Activated CD4-positive, alpha-beta T cell treated with anti-CD3 and anti-CD28 coated beads for 1 hour (primary cell): ENCODE results near the gene OXLD1.

ENCODE experiments used
- DNase-seq: peaks from one replicate; pipeline ENCODE4 v3.0.0-alpha.2; 2020

Gene OXLD1

DNA sequence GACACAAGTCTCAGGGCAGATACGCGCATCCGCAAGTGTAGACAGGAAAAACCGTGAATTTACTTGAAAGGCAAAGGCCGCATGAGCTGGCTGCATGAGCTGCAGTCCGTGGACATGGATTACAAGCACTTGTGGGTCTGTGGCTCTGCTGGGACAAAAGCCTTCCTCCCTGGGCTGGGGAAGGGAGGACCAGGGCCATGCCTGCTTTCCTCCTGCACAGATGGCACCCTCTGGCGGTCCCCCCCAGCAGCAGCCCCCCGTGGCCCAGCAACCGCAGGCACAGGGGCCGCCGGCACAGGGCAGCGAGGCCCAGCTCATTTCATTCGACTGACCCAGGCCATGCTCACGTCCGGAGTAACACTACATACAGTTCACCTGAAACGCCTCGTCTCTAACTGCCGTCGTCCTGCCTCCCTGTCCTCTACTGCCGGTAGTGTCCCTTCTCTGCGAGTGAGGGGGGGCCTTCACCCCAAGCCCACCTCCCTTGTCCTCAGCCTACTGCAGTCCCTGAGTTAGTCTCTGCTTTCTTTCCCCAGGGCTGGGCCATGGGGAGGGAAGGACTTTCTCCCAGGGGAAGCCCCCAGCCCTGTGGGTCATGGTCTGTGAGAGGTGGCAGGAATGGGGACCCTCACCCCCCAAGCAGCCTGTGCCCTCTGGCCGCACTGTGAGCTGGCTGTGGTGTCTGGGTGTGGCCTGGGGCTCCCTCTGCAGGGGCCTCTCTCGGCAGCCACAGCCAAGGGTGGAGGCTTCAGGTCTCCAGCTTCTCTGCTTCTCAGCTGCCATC is 35.1 kb upstream of the OXLD1 start:
- DNase-seq, result no peak

DNA sequence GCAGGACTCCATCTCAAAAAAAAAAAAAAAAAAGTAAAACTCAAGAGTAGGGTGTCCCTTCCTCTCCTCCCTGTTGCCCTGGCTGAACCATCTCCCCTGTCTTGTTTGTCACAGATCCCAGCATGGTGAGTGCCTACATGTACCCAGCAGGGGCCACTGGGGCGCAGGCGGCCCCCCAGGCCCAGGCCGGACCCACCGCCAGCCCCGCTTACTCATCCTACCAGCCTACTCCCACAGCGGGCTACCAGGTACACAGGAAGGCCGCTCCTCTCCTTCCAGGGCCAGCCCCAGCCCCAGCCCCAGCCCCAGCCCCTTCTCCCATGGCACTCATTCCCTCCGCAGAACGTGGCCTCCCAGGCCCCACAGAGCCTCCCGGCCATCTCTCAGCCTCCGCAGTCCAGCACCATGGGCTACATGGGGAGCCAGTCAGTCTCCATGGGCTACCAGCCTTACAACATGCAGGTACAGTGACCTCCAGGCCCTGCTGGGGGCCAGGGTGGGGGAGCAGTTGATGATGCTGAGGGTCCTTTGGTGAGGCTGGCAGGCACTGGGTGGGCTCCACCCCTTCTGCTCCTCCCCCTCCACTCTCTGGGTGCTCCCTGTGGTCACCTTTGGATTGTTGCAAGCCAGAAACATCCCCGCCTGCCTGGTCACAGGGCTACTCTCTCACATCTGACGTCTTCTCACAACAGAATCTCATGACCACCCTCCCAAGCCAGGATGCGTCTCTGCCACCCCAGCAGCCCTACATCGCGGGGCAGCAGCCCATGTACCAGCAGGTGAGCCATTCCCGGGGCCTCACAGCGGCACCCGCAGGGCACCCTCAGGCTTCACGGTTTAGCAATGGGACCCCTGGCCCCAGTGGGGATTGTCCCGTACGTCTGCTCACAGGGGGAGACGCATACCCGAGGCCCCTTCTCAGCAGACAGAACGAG is 34.2 kb upstream of the OXLD1 start:
- DNase-seq, result no peak

DNA sequence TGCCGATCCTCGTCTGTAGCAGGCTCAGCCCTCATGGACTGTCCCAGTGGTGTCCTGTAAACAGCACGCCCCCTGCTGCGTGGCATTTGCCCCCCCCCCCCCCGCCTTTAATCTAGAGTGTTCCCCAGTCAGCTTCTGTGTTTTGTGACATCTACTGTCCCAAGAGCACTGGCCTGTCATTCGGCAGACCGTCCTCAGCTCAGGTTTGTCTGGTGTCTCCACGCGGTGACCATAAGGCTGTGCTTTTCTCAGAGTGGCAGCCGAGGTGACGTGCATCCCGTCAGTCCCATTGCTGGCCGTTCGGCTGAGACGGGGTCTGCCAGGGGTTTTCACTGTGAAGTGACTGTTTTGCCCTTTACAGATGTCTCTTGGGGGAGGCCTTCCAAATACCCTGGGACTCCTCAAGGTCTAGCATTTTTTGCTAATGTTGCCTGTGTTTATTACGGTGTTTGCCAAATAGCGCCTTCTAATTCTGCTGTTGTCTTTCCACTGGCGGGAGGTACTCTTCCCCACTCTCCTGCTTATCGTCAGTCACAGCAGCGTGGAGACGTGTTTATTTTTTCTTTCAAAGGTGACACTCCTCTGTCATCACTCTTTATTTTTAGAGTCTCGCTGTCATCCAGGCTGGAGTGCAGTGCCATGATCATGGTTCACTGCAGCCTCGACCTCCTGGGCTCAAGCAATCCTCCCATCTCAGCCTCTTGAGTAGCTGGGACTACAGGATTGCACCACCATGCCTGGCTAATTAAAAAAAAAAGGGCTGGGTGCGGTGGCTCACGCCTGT is 31.0 kb upstream of the OXLD1 start:
- no peak for DNase-seq

DNA sequence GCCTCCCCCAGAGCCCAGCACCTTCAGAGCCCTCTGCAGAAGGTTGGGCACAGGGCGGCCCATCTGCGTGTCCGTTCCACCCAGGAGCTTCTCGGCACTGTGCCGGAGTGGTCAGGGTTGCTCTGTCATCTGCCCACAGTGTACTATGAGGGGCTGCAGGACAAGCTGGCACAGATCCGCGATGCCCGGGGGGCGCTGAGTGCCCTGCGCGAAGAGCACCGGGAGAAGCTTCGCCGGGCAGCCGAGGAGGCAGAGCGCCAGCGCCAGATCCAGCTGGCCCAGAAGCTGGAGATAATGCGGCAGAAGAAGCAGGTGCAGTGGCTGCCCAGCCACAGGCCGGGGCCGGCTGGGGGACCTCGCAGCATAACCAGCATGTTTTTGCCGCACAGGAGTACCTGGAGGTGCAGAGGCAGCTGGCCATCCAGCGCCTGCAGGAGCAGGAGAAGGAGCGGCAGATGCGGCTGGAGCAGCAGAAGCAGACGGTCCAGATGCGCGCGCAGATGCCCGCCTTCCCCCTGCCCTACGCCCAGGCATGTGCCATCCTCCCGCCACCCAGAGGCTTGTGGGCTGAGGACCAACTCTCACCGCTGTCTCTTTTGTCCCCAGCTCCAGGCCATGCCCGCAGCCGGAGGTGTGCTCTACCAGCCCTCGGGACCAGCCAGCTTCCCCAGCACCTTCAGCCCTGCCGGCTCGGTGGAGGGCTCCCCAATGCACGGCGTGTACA is 30.0 kb upstream of the OXLD1 start:
- DNase-seq, result no peak

DNA sequence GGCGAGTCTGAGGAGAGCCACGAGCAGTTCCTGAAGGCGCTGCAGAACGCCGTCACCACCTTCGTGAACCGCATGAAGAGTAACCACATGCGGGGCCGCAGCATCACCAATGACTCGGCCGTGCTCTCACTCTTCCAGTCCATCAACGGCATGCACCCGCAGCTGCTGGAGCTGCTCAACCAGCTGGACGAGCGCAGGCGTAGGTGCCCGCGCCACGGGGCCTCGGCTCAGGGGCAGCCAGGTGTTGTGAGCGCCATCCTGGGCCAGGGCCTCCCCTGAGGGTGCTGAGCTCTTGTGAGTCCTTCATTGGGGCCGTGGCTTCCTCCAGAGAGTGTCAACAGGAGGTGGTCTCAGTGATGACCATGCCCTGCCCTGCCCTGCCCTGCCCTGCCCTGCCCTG is 29.4 kb upstream of the OXLD1 start:
- DNase-seq, result no peak

DNA sequence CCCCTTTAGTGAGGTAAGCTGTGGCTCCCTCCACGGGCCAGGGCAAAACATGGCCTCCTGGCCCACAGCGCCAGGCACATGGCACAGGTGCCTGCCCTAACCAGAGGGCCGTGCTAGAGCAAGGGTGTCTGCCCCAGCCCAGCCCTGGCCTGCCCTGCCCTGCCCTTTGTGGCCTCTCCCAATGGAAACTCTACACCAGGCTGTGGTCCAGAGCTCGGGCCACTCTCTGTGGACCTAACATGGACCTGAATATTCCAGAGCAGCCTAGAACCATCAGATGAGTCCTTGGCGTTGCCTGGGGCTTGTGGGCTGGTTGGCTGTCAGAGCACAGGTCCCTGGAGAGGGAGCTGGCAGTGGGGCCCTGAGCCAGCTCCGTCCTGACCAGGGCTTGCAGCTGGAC is 28.8 kb upstream of the OXLD1 start:
- no peak for DNase-seq

DNA sequence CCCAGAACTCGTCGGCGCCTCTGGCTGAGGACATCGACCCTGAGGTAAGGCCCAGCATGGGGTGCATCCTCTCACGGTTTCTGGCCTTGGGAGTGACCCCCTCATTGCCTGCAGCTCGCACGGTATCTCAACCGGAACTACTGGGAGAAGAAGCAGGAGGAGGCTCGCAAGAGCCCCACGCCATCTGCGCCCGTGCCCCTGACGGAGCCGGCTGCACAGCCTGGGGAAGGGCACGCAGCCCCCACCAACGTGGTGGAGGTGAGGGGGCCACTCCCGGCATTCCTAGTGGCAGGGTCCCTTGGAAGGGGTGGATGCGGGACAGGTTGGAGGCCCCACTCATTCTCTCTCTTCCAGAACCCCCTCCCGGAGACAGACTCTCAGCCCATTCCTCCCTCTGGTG is 28.4 kb upstream of the OXLD1 start:
- DNase-seq, result no peak

DNA sequence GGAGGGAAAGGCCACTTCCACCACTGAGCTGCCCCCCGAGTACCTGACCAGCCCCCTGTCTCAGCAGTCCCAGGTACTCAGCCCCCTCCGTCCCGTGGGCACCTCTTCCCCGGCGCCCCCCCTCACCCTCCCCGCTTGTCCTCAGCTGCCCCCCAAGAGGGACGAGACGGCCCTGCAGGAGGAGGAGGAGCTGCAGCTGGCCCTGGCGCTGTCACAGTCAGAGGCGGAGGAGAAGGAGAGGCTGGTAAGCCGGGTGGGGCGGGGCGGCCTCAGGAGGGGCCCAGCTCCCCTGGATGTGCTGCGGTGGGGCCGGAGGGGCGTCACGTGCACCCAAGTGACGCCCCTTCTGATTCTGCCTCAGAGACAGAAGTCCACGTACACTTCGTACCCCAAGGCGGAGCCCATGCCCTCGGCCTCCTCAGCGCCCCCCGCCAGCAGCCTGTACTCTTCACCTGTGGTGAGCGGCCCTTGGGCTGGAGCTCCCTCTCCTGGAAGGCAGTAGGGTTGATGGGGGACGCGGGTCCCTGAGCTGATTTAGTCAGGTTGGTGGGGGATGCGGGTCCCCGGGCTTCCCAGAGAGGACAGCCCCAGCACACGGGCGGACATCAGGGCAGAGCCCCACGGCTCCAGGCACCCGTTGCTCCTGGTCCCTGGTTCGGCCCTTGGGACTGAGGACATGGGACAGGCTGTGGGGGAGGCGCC is 27.3 kb upstream of the OXLD1 start:
- DNase-seq, result no peak

DNA sequence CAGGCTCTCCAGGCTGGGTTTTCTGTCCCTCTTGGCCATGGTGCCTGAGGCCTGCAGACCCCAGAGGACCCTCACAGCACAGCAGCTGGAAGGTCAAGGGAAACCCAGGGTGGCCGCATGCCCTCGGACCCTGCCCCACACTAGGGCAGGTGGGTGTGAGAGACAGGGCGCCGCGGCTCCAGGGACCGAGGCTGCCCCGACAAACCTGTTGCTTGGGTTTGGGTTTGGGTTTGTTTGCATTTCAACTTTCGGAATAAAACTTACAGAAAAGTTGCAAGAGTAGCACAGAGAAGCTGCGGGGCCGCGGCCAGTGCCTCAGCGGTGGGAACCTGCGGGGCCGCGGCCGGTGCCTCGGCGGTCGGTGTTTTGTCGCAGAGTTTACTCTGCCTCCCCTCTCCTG is 25.2 kb upstream of the OXLD1 start:
- DNase-seq, result no peak

DNA sequence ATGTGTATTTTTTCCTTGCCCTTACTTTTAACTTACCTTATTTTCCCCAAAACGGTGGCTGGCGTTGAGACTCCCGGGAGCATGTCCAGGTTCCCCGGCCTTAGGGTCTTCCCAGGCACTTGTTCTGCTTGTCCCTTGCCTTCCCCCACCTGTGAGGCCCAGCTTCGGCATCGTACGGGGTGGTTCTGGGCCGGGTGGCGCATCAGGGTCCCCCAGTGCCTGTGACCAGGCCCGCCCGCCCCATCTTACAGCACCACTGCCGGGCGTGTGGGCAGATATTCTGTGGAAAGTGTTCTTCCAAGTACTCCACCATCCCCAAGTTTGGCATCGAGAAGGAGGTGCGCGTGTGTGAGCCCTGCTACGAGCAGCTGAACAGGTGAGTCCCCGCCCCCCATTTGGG is 24.8 kb upstream of the OXLD1 start:
- no peak for DNase-seq

DNA sequence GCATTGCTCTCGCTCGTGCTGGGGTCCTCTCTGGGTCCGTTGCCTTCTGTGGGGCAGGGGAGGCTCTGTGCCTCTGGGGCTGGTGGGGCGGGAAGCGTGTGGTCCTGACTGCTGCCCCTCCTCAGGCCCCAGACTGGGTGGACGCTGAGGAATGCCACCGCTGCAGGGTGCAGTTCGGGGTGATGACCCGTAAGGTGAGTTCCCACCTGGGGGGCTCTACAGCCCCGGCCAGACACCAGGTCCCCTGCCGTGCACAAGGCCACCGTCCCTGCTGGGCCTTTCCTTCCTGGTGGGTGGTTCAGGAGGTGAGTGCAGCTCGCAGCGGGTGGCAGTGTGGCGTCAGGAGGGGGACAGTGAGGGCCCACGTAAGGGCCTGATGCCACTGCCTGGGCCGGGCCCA is 24.1 kb upstream of the OXLD1 start:
- DNase-seq, result no peak

DNA sequence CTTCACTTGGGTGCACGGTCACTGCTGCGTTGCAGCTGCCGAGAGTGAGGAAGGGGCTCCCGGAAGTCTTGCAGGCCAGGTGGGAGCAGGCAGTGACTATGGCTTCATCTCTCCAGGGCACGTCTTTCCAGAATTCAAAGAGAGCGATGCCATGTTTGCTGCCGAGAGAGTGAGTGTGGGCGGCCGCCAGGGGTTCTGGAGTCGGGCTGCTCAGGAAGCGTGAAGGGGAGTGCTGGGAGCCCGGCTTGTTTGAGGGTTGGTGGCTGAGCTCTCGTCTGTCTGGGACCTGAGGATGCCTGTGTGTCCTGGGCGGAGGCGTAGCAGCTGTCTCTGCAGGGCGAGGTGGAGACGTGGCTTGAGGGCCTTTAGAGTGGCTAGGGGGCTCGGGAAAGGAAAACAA is 23.7 kb upstream of the OXLD1 start:
- no peak for DNase-seq

DNA sequence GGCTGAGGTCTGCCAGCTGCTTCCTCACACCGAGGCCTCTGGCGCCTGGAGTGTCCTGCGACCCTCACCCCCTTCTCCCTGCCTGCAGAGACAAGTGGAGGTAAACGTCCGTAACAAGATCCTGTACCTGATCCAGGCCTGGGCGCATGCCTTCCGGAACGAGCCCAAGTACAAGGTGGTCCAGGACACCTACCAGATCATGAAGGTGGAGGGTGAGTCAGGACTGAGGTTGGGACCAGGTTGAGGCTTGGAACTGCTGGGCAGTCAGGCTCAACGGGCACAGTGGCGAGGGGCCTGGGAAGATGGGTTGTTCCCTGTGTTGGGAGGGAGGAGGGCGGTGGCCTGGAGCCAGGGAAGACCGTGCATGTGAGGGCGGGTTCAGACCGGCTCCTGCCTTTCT is 22.2 kb upstream of the OXLD1 start:
- DNase-seq, result no peak

DNA sequence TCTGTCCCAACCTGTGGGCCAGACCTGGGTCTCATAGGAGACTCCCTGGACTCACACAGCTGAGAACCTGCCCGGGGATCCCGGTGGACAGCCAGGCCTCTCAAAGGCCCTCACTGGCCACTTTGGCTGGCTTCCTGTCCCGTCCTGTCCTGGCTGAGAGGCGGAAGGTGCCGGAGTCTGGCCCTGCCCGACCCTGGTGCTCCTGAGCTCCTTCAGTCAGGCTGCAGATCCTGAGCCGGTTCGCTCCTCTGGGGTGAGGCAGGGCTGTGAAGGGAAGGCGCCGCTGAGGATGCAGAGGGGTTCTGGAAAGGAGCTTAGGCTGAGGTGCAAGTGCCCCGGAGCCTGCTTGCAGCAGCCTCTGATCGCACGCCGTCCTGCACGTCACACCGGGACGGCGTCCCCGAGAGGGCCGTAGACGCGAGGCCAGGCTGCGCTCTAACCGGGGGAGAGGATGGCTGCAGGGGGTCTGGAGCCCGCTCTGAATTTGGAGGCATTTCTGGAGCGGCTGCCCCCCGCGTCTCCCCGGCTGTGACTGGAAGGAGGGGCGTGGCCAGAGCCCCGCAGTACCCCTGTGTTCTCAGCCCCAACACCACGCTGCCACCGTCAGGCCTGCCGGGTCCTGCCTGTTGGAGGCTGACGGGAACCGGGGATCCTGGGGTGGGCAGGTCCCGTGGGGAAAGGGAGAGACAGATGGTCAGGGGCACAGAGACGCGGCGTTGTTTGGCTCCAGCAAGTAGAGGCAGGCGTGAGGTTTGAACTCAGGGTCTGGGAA is 21.6 kb upstream of the OXLD1 start:
- DNase-seq, result no peak

DNA sequence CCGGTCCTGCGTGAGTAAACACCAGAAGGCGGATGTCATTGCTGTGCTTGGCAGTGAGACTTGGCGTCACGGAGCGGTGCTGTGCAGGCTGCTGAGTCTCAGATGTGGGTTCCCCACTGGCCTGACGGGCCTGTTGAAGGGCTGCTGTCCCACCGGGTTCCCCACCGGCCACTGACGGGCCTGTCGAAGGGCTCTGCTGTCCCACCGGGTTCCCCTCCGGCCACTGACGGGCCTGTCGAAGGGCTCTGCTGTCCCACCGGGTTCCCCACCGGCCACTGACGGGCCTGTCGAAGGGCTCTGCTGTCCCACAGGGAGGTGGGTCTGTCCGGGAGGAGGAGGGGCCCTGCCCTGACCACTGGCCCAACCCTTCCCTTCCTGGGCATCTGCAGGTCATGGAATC is 20.2 kb upstream of the OXLD1 start:
- no peak for DNase-seq

DNA sequence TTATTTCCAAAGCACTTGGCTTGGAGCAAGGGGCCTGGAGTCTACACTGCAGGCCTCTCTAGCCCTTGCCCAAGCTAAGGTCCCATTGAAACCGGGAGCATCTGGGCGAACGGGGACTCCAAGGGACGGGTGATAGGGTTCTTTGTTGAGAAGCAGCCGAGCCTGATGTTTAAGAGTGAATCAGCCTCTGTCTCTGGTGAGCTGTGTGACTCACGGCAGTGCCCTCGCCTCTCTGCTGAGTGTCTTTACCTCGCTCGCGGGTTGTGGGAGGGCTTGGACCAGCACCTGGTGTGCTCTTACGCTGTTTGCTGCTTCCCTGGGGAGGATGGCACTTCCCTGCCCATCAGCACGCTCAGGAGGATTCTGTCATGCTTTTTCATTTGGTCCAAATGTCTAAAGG is 18.7 kb upstream of the OXLD1 start:
- no peak for DNase-seq

DNA sequence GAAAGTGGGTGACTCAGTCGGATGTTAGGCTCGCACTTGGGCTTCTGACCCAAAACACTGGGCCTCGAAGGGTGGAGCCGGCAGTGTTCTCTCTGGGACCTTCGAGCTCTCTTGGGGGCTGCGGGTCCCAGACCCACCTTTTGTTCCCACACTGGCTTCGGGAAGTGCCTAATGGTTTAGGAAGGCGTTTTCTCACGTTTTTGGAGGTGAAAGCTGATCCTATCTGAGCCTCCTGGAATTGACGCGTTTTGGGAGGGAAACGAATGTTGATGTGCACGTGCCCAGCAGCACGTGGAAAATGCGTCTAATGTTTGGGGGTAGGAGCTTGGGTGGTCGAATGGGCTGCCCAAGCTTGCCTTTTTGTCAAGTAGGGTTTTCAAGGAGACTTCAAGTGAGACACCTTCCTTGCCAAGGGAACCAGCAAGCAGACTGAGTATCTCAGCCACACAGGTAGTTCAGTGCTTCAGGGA is 18.1 kb upstream of the OXLD1 start:
- DNase-seq, result no peak

DNA sequence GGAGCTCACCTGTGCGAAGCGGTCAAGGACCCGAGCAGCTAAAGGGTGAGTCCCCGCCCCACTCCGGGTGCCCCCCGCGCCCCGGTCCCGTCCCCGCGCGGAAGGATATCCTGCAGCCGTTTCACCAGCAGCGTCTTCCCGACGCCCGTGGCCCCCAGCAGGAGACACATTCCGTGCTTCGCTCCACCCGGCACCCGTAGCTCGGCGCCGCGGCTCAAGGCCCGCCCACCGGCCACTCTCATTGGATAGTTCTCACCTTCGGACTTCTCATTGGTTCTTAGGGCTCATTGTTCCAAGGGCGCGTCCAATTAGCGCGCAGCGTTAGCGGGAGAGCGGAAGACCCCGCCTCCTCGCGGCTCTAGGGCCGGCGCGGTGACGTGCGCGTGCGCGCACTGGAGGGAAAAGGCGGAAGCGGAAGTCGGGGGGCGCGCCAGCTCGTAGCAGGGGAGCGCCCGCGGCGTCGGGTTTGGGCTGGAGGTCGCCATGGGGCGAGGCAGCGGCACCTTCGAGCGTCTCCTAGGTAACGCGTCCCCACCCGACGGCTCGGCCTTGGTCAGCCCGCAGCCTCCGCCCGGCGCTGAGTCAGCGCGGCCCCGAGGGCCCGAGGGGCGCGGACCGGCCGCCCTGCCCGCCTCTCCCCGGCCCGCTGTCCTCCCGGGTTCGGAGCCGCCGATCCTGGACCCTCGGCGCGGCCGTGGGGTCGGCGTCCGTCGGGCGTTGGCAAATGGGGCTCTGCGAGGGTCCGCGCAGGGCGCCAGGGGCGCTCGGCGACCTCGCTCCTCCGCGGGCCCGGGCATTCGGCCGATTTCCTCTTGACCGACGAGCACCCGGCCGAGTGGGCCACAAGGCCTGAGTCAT is 17.4 kb upstream of the OXLD1 start, which contains the start of the genes ARL16 and HGS:
ARL16 (minus strand) TSS at position 214 of the 858 bp plus-strand sequence; CDS start at position 170, 44 bp downstream.
HGS (plus strand) TSS at position 428 of the 858 bp plus-strand sequence; CDS start at position 484, 56 bp downstream.
- DNase-seq, result peak; percentile 97

DNA sequence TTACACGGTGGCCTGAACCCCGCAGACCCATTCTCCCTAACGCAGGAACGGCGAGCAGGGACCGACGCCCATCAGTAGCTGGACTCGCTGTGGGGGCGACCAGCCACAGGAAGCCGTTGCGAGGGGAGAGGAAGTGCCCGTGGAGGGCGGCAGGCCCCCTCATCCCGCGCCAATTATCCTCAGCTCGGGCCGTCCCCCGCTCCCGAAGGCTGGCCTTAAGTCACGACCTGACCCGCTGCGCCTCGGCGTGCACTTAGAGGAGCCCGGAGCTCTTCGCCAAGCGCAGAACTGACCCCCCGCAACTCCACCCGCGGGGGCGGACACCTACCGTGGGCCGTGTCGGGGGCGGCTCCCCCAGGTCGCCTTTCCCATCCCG is 16.8 kb upstream of the OXLD1 start:
- DNase-seq, result no peak
